HUES6 (cell line): Measurements from ENCODE around the gene DDX56.
A peak's percentile ranks its signal among the peaks of the same experiment; 100 is the strongest.

Experiments
- H3K27ac ChIP-seq: 2 replicates; pipeline ENCODE4 v1.7.0; 2013; ENCODE audit warnings: low read depth, mild to moderate bottlenecking, low read length, inconsistent platforms
- H3K27me3 ChIP-seq: 2 replicates; pipeline ENCODE4 v1.6.1; 2013; ENCODE audit warnings: low read length; ENCODE audit not compliant: control insufficient read depth, insufficient read depth
- H3K36me3 ChIP-seq: 2 replicates; pipeline ENCODE4 v1.6.1; 2013; ENCODE audit warnings: low read length; ENCODE audit not compliant: control insufficient read depth, insufficient read depth
- H3K4me1 ChIP-seq: 2 replicates; pipeline ENCODE4 v1.6.1; 2013; ENCODE audit warnings: low read length; ENCODE audit not compliant: control insufficient read depth, insufficient read depth
- H3K4me3 ChIP-seq: 2 replicates; pipeline ENCODE4 v1.5.1; 2013; ENCODE audit warnings: low read depth, low read length
- H3K9ac ChIP-seq: one replicate; pipeline ENCODE4 v1.6.1; 2013; ENCODE audit warnings: mild to moderate bottlenecking, low read length
- H3K9me3 ChIP-seq: 2 replicates; pipeline ENCODE4 v1.6.1; 2013; ENCODE audit warnings: low read depth, low read length; ENCODE audit not compliant: control insufficient read depth, insufficient read depth

DDX56 gene, protein sequence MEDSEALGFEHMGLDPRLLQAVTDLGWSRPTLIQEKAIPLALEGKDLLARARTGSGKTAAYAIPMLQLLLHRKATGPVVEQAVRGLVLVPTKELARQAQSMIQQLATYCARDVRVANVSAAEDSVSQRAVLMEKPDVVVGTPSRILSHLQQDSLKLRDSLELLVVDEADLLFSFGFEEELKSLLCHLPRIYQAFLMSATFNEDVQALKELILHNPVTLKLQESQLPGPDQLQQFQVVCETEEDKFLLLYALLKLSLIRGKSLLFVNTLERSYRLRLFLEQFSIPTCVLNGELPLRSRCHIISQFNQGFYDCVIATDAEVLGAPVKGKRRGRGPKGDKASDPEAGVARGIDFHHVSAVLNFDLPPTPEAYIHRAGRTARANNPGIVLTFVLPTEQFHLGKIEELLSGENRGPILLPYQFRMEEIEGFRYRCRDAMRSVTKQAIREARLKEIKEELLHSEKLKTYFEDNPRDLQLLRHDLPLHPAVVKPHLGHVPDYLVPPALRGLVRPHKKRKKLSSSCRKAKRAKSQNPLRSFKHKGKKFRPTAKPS

DNA sequence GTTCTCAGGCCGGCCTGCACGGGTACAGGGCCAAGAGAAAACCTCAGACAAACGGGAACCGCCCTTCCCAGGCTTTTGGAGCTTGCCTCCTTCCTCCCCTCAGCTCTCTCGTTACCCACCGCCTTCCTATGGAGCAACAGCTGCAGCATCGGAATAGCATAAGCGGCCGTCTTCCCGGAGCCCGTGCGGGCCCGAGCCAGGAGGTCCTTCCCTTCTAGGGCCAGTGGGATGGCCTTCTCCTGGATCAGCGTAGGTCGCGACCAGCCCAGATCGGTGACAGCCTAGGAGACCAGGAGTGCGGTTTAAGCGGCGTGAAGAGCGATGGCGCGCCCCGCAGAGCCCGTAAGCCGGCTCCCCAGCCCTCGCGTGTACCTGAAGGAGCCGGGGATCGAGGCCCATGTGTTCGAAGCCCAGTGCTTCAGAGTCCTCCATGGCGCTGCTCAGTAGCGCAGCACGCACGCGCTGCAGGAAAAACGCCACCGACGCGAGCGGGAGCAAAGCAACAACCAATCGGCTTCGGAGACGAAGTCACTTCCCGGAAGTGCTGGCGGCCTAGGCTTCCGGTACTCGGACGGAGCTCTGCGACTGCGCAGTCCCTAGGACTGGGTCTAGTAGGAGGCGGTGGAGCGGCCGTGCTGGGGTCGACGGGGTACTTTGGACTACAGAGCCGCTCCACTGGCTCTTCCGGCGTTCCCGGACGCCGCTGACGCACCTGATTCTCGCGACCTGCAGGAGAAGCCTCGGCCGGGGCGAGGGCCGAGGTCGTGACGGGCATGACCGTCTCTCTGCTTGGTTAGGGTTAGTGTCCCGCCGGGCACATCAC is at the start of gene DDX56:
DDX56 (minus strand) TSS at position 445 of the 823 bp plus-strand sequence; CDS start at position 432, 13 bp downstream.
- Histone ChIP-seq H3K27me3 (no peaks in the 10 kb centered on the region), H3K4me3 (peak within 1 kb of the TSS; percentile 97), H3K27ac (peak within 1 kb of the TSS; percentile 89), H3K9ac (peak within 1 kb of the TSS; percentile 98), H3K4me1 (peaks cover 14% of the 10 kb centered on the region), H3K36me3 (peaks cover 62% of the 10 kb centered on the region), H3K9me3 (no peaks in the 10 kb centered on the region)

DNA sequence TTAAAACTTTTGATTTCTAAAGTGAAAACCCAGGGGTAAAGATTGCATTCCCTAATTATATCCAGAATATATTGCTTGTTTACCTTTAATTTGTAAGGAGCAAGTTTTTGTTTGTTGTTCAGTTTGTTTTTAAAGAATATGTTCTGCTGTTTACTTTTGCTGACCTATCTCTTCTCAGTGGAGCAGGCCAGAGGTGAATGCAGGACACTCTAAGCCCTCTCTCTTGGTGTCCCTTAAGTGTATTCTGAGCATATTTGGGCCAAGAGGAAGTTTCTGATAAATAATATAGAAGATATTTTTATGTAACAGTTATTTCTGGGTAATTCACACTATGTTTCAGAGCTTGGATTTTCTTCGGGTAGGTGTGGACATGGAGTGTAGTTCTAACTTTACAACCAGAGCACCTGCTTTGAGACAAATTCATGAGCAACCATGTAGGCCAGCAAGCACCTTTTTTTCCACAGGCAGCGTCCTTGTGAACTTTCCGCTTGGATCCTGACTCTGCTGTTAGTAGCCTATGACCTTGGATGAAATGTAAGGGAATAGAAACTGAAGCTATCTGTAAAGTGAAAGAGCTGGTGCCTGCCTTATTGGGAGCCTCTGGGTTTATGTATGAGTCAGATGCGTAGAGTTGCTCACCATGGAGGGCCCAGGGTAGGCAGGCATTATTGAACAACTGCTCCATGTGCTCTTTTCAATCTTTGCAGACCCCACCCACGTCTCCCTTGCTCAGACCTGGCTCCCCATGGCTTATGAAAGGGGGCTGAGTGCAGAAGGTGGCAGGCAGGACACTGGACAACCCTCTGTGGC is 48.8 kb upstream of the DDX56 start:
- no peak overlapping the region for H3K27ac ChIP-seq
- no peaks in the 10 kb centered on the region for H3K9me3 ChIP-seq
- H3K4me3 ChIP-seq, result no peak overlapping the region
- H3K36me3 ChIP-seq, result peaks cover 25% of the 10 kb centered on the region
- H3K9ac ChIP-seq, result no peak overlapping the region
- no peaks in the 10 kb centered on the region for H3K4me1 ChIP-seq
- no peaks in the 10 kb centered on the region for H3K27me3 ChIP-seq

DNA sequence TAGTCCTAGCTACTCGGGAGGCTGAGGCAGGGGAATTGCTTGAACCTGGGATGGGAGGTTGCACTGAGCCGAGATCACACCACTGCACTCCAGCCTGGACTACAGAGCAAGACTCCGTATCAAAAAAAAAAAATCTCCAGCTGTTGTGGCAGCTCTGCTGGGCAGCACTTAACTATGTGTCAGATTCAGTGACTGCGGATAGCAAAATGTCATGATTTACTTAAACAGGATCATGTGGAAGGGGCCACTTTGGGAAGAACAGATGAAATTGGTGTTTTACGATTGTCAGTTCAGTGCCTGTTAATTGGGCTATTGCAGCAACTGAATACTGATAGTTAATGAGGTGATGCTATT is 48.0 kb upstream of the DDX56 start:
- no peak overlapping the region for H3K27ac ChIP-seq
- H3K9me3 ChIP-seq, result no peaks in the 10 kb centered on the region
- H3K4me3 ChIP-seq, result no peak overlapping the region
- H3K9ac ChIP-seq, result no peak overlapping the region
- no peaks in the 10 kb centered on the region for H3K4me1 ChIP-seq
- H3K27me3 ChIP-seq, result no peaks in the 10 kb centered on the region
- H3K36me3 ChIP-seq, result peaks cover 25% of the 10 kb centered on the region

DNA sequence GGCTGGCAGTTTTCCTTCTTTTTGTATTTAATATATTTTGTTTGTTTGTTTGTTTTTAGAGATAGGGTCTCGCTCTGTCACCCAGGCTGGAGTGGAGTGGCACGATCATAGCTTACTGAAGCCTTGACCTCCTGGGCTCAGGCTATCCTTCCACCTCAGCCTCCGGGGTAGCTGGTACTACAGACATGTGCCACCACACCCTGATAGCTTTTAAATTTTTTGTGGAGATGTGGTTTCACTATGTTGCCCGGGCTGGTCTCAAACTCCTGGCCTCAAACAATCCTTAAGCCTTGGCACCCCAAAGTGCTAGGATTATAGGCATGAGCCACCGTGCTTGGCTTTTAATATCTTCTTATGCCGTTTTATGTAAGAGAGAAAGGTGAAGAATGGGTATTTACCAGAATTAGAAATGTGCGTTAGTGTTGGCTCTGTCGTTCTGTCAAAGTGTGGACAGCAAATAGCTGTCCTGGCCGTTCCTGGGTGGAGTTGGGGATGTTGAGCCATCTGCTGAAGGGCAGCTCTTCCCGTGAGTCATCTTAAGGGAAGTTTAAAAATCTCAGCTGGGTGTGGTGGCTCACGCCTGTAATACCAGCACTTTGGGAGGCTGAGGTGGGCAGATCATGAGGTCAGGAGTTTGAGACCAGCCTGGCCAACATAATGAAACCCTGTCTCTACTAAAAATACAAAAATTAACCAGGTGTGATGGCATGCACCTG is 47.5 kb upstream of the DDX56 start:
- no peak overlapping the region for H3K9ac ChIP-seq

DNA sequence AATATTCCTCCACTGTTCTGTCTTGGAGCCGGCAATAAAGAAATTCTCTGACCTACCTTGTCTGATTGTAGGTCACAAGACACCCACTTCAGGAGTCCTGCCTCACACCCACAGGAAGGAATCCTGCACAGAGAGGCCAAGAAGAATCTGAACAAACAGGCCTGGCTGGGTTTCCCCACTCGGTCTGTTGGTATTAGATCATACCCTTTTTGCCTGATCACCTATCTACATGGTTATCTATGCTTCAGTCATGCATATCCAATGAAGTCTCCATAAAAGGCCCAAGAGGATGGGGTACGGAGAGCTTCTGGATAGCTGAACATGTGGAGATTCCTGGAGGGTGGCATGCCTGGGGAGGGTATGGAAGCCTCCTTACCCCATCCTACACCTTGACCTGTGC is 45.0 kb upstream of the DDX56 start:
- peaks cover 7% of the 10 kb centered on the region; the same call in 1 of the 2 replicates for H3K4me1 ChIP-seq
- H3K9me3 ChIP-seq, result no peaks in the 10 kb centered on the region
- no peak overlapping the region for H3K9ac ChIP-seq
- no peak overlapping the region for H3K27ac ChIP-seq
- no peak overlapping the region for H3K4me3 ChIP-seq
- H3K36me3 ChIP-seq, result no peaks in the 10 kb centered on the region
- no peaks in the 10 kb centered on the region for H3K27me3 ChIP-seq

More for the DNA sequence above, 47.5 kb upstream of the DDX56 start:
- peaks cover 20% of the 10 kb centered on the region for H3K36me3 ChIP-seq
- no peaks in the 10 kb centered on the region for H3K4me1 ChIP-seq
- no peak overlapping the region for H3K4me3 ChIP-seq
- H3K27me3 ChIP-seq, result no peaks in the 10 kb centered on the region
- H3K27ac ChIP-seq, result no peak overlapping the region
- H3K9me3 ChIP-seq, result no peaks in the 10 kb centered on the region

DNA sequence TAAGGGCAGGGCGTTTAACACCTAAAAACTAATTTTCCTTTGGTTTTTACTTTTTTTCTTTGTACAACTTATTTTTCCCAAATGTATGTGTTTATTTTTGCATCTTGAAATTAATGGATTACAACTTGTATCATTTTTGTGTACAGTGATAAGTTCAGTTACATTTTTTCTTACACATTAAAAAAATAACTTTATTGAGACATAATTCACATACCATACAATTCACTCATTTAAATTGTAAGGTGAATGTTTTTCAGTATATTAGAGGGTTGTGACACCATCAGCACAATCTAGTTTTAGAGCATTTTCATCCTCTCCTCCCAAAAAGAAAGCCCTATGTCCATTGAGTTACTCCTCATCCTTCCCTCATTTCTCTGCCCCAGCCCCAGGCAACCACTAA is 44.3 kb upstream of the DDX56 start:
- H3K27me3 ChIP-seq, result no peaks in the 10 kb centered on the region
- peaks cover 7% of the 10 kb centered on the region; the same call in 1 of the 2 replicates for H3K4me1 ChIP-seq
- no peaks in the 10 kb centered on the region for H3K36me3 ChIP-seq
- H3K27ac ChIP-seq, result no peak overlapping the region
- H3K9me3 ChIP-seq, result no peaks in the 10 kb centered on the region
- H3K4me3 ChIP-seq, result no peak overlapping the region
- no peak overlapping the region for H3K9ac ChIP-seq

DNA sequence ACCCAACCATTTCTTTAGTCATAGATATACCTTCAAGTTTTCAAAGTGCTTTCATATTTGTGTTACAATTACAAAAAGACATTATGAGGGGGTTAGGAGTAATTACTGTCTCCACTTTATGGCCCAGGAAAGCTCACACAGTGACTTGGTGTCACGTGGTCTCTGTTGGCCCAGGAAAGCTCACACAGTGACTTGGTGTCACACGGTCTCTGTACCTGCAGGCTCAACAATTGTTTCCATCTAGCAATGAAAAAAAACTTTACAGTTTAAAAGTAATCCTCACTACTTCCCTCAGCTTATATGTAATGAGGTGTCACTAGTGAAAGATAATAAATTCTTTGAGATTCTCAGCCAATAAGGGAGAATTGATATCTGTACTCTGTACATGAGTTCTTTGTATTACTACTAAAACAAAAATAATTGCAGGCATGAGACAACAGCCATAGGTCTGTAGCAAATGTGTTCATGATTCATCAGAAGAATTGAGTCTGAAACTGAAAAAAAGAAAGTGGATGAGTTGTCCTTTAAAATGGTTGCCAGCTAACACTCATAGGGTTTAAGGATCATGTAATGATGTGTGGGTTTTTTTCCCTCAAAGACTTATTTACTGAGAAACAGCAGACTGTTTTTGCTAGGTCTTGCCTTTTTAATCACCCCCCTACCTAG is 43.6 kb upstream of the DDX56 start:
- H3K9ac ChIP-seq, result no peak overlapping the region
- no peaks in the 10 kb centered on the region for H3K36me3 ChIP-seq
- H3K27me3 ChIP-seq, result no peaks in the 10 kb centered on the region
- H3K9me3 ChIP-seq, result no peaks in the 10 kb centered on the region
- peaks cover 7% of the 10 kb centered on the region; the same call in 1 of the 2 replicates for H3K4me1 ChIP-seq
- no peak overlapping the region for H3K4me3 ChIP-seq
- H3K27ac ChIP-seq, result no peak overlapping the region

DNA sequence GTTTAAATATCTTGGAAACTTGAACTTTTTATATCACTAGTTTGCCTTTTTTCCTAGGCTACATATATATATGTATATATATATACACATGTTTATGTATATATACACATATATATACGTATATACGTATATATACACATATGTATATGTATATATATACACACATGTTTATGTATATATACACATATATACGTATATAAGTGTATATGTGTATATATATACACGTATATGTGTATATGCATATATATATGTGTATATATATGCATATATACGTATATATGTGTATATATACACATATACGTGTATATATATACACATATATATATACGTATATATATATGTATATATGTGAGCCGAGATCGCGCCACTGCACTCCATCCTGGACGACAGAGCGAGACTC is 42.8 kb upstream of the DDX56 start:
- no peak overlapping the region for H3K4me3 ChIP-seq
- no peaks in the 10 kb centered on the region for H3K27me3 ChIP-seq
- no peak overlapping the region for H3K27ac ChIP-seq
- peaks cover 7% of the 10 kb centered on the region; the same call in 1 of the 2 replicates for H3K4me1 ChIP-seq
- H3K9me3 ChIP-seq, result no peaks in the 10 kb centered on the region
- H3K9ac ChIP-seq, result no peak overlapping the region
- H3K36me3 ChIP-seq, result no peaks in the 10 kb centered on the region

DNA sequence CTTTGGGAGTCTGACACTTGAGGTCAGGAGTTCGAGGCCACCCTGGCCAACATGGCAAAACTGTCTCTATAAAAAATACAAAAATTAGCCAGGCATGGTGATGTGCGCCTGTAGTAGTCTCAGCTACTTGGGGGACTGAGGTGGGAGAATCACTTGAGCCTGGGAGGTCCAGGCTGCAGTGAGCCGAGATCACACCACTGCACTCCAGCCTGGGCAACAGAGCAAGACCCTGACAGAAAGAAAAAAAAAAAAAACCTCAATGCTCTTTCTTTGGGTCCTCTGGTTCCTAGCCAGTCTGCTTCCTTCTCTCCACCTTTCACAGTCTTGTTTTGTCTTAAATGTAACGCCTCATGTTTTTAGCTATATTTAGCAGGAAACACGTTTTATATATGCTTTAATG is 42.1 kb upstream of the DDX56 start:
- Histone ChIP-seq H3K4me1 (peaks cover 7% of the 10 kb centered on the region; the same call in 1 of the 2 replicates), H3K27me3 (no peaks in the 10 kb centered on the region), H3K36me3 (no peaks in the 10 kb centered on the region), H3K9ac (no peak overlapping the region), H3K4me3 (no peak overlapping the region), H3K27ac (no peak overlapping the region), H3K9me3 (no peaks in the 10 kb centered on the region)
